Uterus (tissue), 2 donors: Measurements from ENCODE around the gene MAGEB4.

Experiments used
- POLR2A ChIP-seq, 2 donors: fragments of 450-650 bp; IDR thresholded peaks; one replicate each; pipeline ENCODE4 v1.6.1; 2016; ENCODE audit warnings: antibody characterized with exemption in 2 of 2, mild to moderate bottlenecking in 1 of 2, moderate library complexity in 1 of 2
- TF ChIP-seq, protein P1 (sequence below), 4 experiments: fragments of 200-600 bp in 2 of 4; fragments of 450-650 bp in 2 of 4; sonication (generic) in 2 of 4; IDR thresholded peaks; one replicate each; pipeline ENCODE4 v1.5.1; 2016 to 2019; ENCODE audit warnings: antibody characterized with exemption in 4 of 4, mild to moderate bottlenecking in 2 of 4, moderate library complexity in 1 of 4

DNA sequence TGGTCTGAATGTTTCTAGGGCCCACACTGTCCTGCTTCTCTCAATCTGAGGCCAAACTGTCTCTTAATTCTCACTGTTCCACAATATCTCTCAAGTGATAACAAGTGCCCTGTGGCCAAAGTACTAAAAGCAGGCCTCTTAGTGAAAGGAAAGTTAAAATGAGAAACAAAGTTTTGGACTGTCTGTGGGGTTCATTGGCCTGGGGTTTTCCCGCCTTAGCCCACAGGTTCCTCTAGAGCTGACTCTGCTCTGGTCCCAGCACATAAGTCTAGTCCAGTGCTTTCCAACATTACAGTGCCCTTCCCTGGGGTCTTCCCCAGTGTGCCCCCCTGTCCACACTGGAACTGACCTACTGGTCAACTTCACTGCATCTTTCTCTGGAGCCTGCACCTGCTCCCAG lies 11.5 kb downstream of the MAGEB4 start:
- TF ChIP-seq, protein P1, sequence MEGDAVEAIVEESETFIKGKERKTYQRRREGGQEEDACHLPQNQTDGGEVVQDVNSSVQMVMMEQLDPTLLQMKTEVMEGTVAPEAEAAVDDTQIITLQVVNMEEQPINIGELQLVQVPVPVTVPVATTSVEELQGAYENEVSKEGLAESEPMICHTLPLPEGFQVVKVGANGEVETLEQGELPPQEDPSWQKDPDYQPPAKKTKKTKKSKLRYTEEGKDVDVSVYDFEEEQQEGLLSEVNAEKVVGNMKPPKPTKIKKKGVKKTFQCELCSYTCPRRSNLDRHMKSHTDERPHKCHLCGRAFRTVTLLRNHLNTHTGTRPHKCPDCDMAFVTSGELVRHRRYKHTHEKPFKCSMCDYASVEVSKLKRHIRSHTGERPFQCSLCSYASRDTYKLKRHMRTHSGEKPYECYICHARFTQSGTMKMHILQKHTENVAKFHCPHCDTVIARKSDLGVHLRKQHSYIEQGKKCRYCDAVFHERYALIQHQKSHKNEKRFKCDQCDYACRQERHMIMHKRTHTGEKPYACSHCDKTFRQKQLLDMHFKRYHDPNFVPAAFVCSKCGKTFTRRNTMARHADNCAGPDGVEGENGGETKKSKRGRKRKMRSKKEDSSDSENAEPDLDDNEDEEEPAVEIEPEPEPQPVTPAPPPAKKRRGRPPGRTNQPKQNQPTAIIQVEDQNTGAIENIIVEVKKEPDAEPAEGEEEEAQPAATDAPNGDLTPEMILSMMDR (IDR thresholded peaks at IDR 0.05): no peak
- no peak for TF ChIP-seq POLR2A (IDR thresholded peaks at IDR 0.05)
